M059J (cell line): ENCODE measurements around the gene PRRX2. TPM values are rescaled to one million over a fixed set of nuclear protein-coding genes. Genes with fewer than 3 reads are reported as not detected.

ENCODE experiments used
- DNase-seq: peaks from one replicate; pipeline ENCODE4 v3.0.0-alpha.2; 2012; ENCODE audit warnings: low read depth
- total RNA-seq: library from RNA; depleted of rRNA; stranded (reverse); fragments of >200 nt; shearing (Covaris generic); gene quantifications from 2 replicates; pipeline ENCODE4 v1.2.3, GENCODE V29; 2014

Gene PRRX2
- total RNA-seq, 1 experiment from 2014 or later = 0.17 TPM

DNA sequence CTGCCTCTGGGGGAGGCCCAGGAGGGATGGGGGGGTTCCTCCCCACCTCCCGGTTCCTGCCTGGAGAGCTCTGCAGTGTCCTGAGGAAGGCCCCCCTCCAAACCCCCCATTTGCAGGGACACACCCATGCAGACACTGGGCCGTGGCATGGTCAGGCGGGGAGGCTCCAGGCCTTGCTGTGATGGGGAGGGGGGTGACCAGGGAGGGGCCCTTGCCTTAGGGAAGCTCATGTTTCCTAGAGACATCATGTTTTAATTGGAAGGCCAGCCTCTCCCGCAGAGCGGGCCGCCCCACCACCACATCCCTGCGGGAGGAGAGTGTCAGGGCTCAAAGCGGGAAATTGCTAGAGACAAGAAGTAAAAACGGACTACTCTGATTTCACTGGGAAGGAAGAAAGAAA is 12.0 kb downstream of the PRRX2 start:
- no peak for DNase-seq

GRCh38 chr9:129678844-129679243 is 13.4 kb downstream of the PRRX2 start:
- no peak for DNase-seq

- DNase-seq = no peak
Observed at GRCh38 chr9:129679537-129679936, 14.1 kb downstream of the PRRX2 start.

GRCh38 chr9:129681924-129682323 is 16.5 kb downstream of the PRRX2 start:
- no peak for DNase-seq

- no peak for DNase-seq
Observed at GRCh38 chr9:129682381-129682780, 16.9 kb downstream of the PRRX2 start.

- DNase-seq = peak; percentile 84
Observed at GRCh38 chr9:129685220-129685932, 19.9 kb downstream of the PRRX2 start.

DNA sequence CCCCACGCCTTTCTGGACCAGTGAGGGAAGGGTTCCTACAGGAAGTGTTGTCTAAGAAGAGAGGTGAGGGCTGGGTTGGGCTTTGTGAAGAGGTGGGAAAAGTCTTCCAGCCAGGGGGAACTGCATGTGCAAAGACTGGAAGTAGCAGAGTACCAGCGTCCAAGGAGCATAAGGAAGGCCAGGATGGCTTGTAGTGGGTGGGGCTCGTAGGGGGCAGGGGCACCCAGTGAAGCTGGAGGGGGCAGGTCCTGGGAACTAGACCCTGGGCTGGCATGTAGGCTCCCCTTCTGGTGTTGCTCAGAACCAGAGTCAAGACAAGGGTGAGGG is 20.4 kb downstream of the PRRX2 start:
- no peak for DNase-seq

GRCh38 chr9:129686736-129687135 is 21.3 kb downstream of the PRRX2 start:
- no peak for DNase-seq

GRCh38 chr9:129687391-129687790 is 21.9 kb downstream of the PRRX2 start:
- no peak for DNase-seq

GRCh38 chr9:129688285-129689043 is 23.0 kb downstream of the PRRX2 start:
- DNase-seq = no peak

- DNase-seq = no peak
Observed at GRCh38 chr9:129692534-129692933, 27.1 kb downstream of the PRRX2 start.

GRCh38 chr9:129693741-129694140 is 28.3 kb downstream of the PRRX2 start:
- peak; percentile 43 for DNase-seq

DNA sequence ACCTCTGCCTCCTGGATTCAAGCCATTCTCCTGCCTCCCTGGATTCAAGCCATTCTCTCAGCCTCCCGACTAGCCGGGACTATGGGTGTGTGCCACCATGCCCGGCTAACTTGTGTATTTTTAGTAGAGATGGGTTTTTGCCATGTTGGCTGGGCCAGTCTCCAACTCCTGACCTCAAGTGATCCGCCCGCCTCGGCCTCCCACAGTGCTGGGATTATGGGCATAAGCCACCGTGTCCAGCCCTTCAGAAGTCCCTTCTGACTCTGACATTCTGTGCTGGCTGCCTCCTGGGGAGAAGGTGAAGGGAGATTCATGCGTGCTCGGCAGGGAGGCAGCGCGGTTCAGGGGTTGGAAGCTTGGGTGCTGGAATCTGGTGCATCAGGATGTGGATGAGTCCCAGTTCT is 28.8 kb downstream of the PRRX2 start:
- DNase-seq = peak; percentile 78

DNA sequence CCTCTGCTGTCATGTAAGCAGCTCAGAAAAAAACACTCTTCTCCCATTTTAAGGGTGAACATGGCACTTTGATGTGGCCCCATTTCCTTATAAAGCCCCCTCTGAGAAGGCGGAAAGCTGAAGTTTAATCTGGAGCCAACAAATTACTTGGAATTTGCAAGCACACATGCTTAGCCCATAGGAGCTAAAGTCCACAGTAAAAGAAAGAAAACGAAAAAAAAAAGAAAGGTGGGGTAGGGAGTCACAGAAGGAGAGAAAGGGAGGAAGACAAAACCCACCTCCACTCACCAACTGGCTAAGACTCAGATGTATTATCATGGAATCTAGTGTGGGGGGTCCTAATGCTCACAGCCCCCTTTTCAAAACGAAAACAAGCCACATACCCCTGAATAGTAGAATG is 30.4 kb downstream of the PRRX2 start:
- no peak for DNase-seq

GRCh38 chr9:129696944-129697655 is 31.7 kb downstream of the PRRX2 start:
- DNase-seq = peak; percentile 50

- DNase-seq = peak; percentile 43
Observed at GRCh38 chr9:129697656-129698253, 32.3 kb downstream of the PRRX2 start.

DNA sequence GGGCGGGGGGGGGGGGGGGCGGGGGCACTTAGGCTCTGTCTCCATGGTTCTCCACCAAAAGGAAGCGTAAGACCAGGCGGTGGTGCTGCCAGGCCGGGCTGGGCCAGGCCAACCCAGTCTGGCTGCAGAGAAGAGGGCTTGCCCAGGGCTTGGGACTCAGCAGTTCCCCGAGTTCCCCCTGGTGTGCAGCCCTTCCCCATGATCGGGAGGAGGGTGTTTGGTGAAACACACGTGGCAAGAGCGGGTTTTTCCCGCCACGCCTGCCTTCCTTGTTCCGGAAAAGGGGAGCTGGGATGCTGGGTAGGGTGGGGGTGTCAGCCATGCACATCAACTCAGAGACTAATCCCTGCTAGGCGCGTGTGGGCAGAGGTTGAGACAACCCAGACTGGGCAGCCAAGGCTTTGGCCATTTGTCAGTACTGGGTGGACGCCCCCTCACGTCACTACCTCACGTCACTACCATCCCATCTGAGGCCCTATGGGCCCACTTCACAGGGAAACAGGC is 32.9 kb downstream of the PRRX2 start:
- DNase-seq = no peak

DNA sequence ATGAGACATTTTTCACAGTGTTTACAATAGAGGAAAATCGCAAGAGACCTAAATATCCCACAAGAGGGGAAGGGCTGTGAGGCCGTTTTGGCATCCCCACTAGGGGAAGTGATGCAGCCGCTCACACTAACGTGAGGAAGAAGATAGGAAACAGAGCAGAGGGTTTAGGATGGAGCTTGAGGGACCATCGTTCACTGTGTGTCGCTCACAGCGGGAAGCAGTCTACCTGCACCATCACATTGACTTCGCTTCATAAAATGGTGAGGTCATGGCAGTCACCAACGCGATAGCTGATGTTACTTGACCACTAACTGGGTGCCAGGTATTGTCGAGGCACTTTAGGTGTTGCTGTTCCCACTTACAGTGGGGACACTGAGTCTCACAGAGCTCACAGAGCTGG is 35.6 kb downstream of the PRRX2 start:
- DNase-seq = no peak

- no peak for DNase-seq
Observed at GRCh38 chr9:129701549-129701948, 36.1 kb downstream of the PRRX2 start.

DNA sequence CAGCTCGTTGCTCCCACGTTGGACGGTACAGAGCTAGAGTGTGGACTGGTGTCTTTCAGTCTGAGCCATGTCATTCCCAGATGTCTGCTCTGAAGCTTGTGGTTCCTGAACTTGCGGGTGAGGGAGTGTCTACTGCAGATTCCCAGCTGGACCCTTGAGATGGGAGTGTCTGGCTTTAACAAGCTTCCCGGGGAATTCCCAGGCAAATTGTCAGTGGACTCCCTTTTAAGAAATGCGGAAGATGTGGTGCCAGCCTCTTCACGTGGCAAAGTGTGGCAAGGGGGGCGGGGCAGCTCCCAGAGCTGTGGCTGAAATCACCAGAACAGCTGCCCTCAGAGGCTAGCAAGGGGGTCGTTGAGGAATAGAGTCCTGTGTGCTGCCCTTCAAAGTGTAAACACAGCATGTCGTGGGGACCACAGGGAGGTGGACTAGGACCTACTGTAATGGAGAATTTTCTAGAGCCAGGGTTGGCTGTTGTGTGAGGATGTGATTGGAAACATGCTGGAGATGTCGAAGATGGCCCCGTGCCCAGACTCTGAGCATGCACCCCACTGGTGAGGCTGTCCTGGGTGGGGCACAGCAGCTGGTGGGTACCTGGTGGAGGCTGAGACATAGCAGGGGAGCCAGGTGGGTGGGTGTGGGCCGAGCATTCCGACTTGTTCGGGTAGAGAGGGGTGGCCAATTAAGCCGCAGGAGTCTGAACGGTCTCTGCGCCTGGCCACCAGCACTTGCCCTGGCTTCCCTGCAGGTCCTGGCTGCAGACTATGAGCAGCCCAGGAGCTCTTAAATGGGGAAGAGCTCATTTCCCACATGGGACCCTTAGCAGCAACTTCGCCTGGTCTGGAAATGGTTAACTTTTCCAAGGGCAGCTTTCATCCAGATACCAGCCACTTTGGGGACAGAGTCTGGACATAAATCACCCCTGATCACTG is 37.4 kb downstream of the PRRX2 start:
- DNase-seq = peak; percentile 71
